Smooth muscle cell (in vitro differentiated cells): ENCODE results near the gene TCF20. TPM values are rescaled to one million over a fixed set of nuclear protein-coding genes. Genes with fewer than 3 reads are reported as not detected.
A peak's percentile ranks its signal among the peaks of the same experiment; 100 is the strongest.

Experiments used
- DNase-seq: peaks from one replicate; lab custom pipeline; 2025; ENCODE audit not compliant: unreplicated experiment; lab: John Stamatoyannopoulos, UW
- H2AFZ ChIP-seq: fragments of 200-600 bp; sonication (generic); 2 replicates; pipeline ENCODE4 v1.6.0; 2016; ENCODE audit warnings: antibody characterized with exemption, low read depth, mild to moderate bottlenecking
- H3F3A ChIP-seq: fragments of 200-600 bp; sonication (generic); 2 replicates; pipeline ENCODE4 v1.6.0; 2017; ENCODE audit warnings: antibody characterized with exemption, low read depth
- H3K27ac ChIP-seq: fragments of 200-600 bp; sonication (generic); 2 replicates; pipeline ENCODE4 v1.5.1; 2016; ENCODE audit warnings: low read depth, mild to moderate bottlenecking
- H3K27me3 ChIP-seq: fragments of 200-600 bp; sonication (generic); 2 replicates; pipeline ENCODE4 v1.6.1; 2016; ENCODE audit warnings: low read depth, mild to moderate bottlenecking
- H3K36me3 ChIP-seq: fragments of 200-600 bp; sonication (generic); 2 replicates; pipeline ENCODE4 v1.5.1; 2016; ENCODE audit warnings: low read depth
- H3K4me1 ChIP-seq: fragments of 200-600 bp; sonication (generic); 2 replicates; pipeline ENCODE4 v1.5.1; 2016; ENCODE audit warnings: low read depth
- H3K4me2 ChIP-seq: fragments of 200-600 bp; sonication (generic); 2 replicates; pipeline ENCODE4 v1.6.0; 2016; ENCODE audit warnings: mild to moderate bottlenecking
- H3K4me3 ChIP-seq: fragments of 200-600 bp; sonication (generic); 2 replicates; pipeline ENCODE4 v1.5.1; 2016; ENCODE audit warnings: mild to moderate bottlenecking
- H3K79me2 ChIP-seq: fragments of 200-600 bp; sonication (generic); 2 replicates; pipeline ENCODE4 v1.6.0; 2016; ENCODE audit warnings: low read depth, mild to moderate bottlenecking
- H3K9ac ChIP-seq: fragments of 200-600 bp; sonication (generic); 2 replicates; pipeline ENCODE4 v1.6.0; 2016; ENCODE audit warnings: low read depth
- H3K9me3 ChIP-seq: fragments of 200-600 bp; sonication (generic); replicated peaks from 2 replicates; pipeline ENCODE4 v1.5.1; 2016; ENCODE audit warnings: low read depth
- H4K20me1 ChIP-seq: fragments of 200-600 bp; sonication (generic); 2 replicates; pipeline ENCODE4 v1.6.0; 2016; ENCODE audit warnings: low read depth
- WGBS: methylation state at CpG from one replicate; pipeline ENCODE4 v1.1.7; 2016; ENCODE audit warnings: low lambda C conversion rate; 5-methylcytosine and 5-hydroxymethylcytosine counted together
- polyA plus RNA-seq: library from polyadenylated mRNA; unstranded; fragments of >200 nt; fragmentation: Nextera tagmentation; extraction: Ambion mirVana; gene quantifications from 2 replicates; pipeline ENCODE4 v1.2.1, GENCODE V29; 2016
- total RNA-seq: library from RNA; depleted of rRNA; stranded (reverse); fragments of >200 nt; gene quantifications from 2 replicates; pipeline ENCODE4 v1.2.3, GENCODE V29; 2014
- TF ChIP-seq, protein P1 (sequence below): fragments of 200-600 bp; sonication (generic); IDR thresholded peaks from 2 replicates; pipeline ENCODE4 v1.5.1; 2017; ENCODE audit warnings: borderline replicate concordance, mild to moderate bottlenecking, antibody characterized with exemption; ENCODE audit not compliant: insufficient read depth, poor library complexity, severe bottlenecking

TCF20 gene
- total and polyA plus RNA-seq, 2 experiments from 2014 or later: 3.7 to 23.3 TPM

GRCh38 chr22:42314709-42315391 is 44.4 kb upstream of the TCF20 start:
- WGBS: 74% methylated on average over 4 of the region's 5 CpGs
- H3K4me3 ChIP-seq: no peak overlapping the region
- H3K79me2 ChIP-seq: no peaks in the 10 kb centered on the region
- no peaks in the 10 kb centered on the region for H3F3A ChIP-seq
- H3K4me1 ChIP-seq: peaks cover 19% of the 10 kb centered on the region
- no peak overlapping the region for H3K9ac ChIP-seq
- no peak overlapping the region for H3K27ac ChIP-seq
- no peaks in the 10 kb centered on the region for H3K36me3 ChIP-seq
- H3K27me3 ChIP-seq: no peaks in the 10 kb centered on the region
- no peak overlapping the region for H3K4me2 ChIP-seq
- TF ChIP-seq, protein P1, sequence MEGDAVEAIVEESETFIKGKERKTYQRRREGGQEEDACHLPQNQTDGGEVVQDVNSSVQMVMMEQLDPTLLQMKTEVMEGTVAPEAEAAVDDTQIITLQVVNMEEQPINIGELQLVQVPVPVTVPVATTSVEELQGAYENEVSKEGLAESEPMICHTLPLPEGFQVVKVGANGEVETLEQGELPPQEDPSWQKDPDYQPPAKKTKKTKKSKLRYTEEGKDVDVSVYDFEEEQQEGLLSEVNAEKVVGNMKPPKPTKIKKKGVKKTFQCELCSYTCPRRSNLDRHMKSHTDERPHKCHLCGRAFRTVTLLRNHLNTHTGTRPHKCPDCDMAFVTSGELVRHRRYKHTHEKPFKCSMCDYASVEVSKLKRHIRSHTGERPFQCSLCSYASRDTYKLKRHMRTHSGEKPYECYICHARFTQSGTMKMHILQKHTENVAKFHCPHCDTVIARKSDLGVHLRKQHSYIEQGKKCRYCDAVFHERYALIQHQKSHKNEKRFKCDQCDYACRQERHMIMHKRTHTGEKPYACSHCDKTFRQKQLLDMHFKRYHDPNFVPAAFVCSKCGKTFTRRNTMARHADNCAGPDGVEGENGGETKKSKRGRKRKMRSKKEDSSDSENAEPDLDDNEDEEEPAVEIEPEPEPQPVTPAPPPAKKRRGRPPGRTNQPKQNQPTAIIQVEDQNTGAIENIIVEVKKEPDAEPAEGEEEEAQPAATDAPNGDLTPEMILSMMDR: no peak
- no peaks in the 10 kb centered on the region for H3K9me3 ChIP-seq
- no peak overlapping the region for H2AFZ ChIP-seq
- DNase-seq: no peak
- H4K20me1 ChIP-seq: peaks cover 48% of the 10 kb centered on the region

DNA sequence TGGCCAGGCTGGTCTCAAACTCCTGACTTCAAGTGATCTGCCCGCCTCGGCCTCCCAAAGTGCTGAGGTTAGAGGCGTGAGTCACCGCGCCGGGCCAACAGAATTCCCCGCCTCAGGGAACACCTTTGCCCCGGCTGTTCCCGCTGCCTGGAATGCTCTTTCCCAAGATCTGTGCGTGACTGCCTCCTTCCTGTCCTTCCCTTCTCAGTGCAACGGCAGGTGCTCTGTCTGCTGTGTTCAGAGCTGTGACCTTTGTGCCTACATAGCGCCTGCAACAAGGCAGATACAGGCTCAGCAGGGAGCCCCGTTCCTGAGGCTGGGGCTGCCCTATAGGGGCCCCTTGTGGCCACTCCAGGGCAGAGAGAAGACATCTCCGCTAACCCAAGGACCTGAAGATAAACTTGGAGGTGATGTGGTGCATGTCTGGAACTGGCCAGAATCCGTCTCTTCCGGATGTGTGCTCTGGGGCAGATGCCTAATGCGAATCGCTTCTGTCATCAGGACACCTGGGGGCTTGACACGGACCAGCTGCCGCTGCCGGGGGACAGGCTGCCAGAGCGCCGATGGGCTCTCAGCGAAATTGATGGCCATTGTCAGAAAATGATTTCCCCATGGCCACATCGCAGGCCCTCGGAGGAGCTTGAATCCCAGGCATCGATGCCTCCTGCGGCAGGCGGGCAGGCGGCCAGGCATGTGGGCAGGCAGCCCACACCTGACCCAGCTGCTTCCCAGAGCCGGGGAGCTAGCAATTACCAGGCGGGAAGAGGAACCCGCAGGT is 43.5 kb upstream of the TCF20 start:
- WGBS: 38% methylated on average over 33 of the region's 33 CpGs
- no peak overlapping the region for H3K27ac ChIP-seq
- H3K36me3 ChIP-seq: no peaks in the 10 kb centered on the region
- no peaks in the 10 kb centered on the region for H3K9me3 ChIP-seq
- H3F3A ChIP-seq: no peaks in the 10 kb centered on the region
- no peaks in the 10 kb centered on the region for H3K27me3 ChIP-seq
- no peak overlapping the region for H3K4me2 ChIP-seq
- H2AFZ ChIP-seq: no peak overlapping the region
- peaks cover 49% of the 10 kb centered on the region for H4K20me1 ChIP-seq
- no peak overlapping the region for H3K9ac ChIP-seq
- no peak for DNase-seq
- TF ChIP-seq, protein P1: peak; percentile 38
- H3K4me1 ChIP-seq: peaks cover 19% of the 10 kb centered on the region
- H3K4me3 ChIP-seq: no peak overlapping the region
- H3K79me2 ChIP-seq: no peaks in the 10 kb centered on the region

- Histone ChIP-seq H3K4me3 (no peak overlapping the region), H3F3A (no peaks in the 10 kb centered on the region), H3K4me1 (peaks cover 19% of the 10 kb centered on the region), H4K20me1 (peaks cover 55% of the 10 kb centered on the region), H3K4me2 (no peak overlapping the region), H3K9ac (no peak overlapping the region), H3K79me2 (no peaks in the 10 kb centered on the region), H3K9me3 (no peaks in the 10 kb centered on the region), H3K27me3 (no peaks in the 10 kb centered on the region), H3K36me3 (no peaks in the 10 kb centered on the region), H3K27ac (no peak overlapping the region), H2AFZ (no peak overlapping the region)
- TF ChIP-seq, protein P1: no peak
- WGBS: 87% methylated on average over 7 of the region's 7 CpGs
- DNase-seq: no peak
These were observed 42.8 kb upstream of the TCF20 start for GRCh38 chr22:42313204-42313603.
